ENCODE results near the gene RAPH1.
A peak's percentile ranks its signal among the peaks of the same experiment; 100 is the strongest.

RAPH1 gene

GRCh38 chr2:203535078-203535783 lies at the start of gene RAPH1:
Gene RAPH1 (minus strand): TSS chr2:203535301. CDS start chr2:203495353, 39,948 bp downstream.
- DNase-seq: peak; percentile 53

- no peak for DNase-seq
Observed at GRCh38 chr2:203584784-203585183, 49.7 kb upstream of the RAPH1 start.

GRCh38 chr2:203583701-203584100 lies 48.6 kb upstream of the RAPH1 start:
- DNase-seq: no peak

- DNase-seq: no peak
Observed at GRCh38 chr2:203583084-203583695, 48.1 kb upstream of the RAPH1 start.

- DNase-seq: no peak
Observed at GRCh38 chr2:203582468-203582867, 47.4 kb upstream of the RAPH1 start.

- DNase-seq: no peak
Observed at GRCh38 chr2:203580844-203581243, 45.7 kb upstream of the RAPH1 start.

- no peak for DNase-seq
Observed at GRCh38 chr2:203579730-203580129, 44.6 kb upstream of the RAPH1 start.

GRCh38 chr2:203578759-203579643 lies 43.9 kb upstream of the RAPH1 start:
- no peak for DNase-seq

- no peak for DNase-seq
Observed at GRCh38 chr2:203574824-203575223, 39.7 kb upstream of the RAPH1 start.

GRCh38 chr2:203572316-203572715 lies 37.2 kb upstream of the RAPH1 start:
- DNase-seq: no peak

GRCh38 chr2:203569677-203570316 lies 34.7 kb upstream of the RAPH1 start:
- DNase-seq: no peak

- DNase-seq: no peak
Observed at GRCh38 chr2:203567691-203568090, 32.6 kb upstream of the RAPH1 start.

- DNase-seq: no peak
Observed at GRCh38 chr2:203566161-203566560, 31.1 kb upstream of the RAPH1 start.

- no peak for DNase-seq
Observed at GRCh38 chr2:203565076-203565475, 30.0 kb upstream of the RAPH1 start.

- no peak for DNase-seq
Observed at GRCh38 chr2:203562268-203562667, 27.2 kb upstream of the RAPH1 start.

- no peak for DNase-seq
Observed at GRCh38 chr2:203559641-203560040, 24.5 kb upstream of the RAPH1 start.

- no peak for DNase-seq
Observed at GRCh38 chr2:203553784-203554183, 18.7 kb upstream of the RAPH1 start.

- DNase-seq: no peak
Observed at GRCh38 chr2:203551778-203552177, 16.7 kb upstream of the RAPH1 start.

- no peak for DNase-seq
Observed at GRCh38 chr2:203550266-203550665, 15.2 kb upstream of the RAPH1 start.

- DNase-seq: no peak
Observed at GRCh38 chr2:203549406-203549805, 14.3 kb upstream of the RAPH1 start.

- no peak for DNase-seq
Observed at GRCh38 chr2:203548887-203549286, 13.8 kb upstream of the RAPH1 start.

GRCh38 chr2:203547356-203547755 lies 12.3 kb upstream of the RAPH1 start:
- DNase-seq: no peak

GRCh38 chr2:203544402-203544801 lies 9.3 kb upstream of the RAPH1 start:
- DNase-seq: no peak
